Hepatocyte (in vitro differentiated cells): ENCODE results near the gene CTBP2.

ENCODE experiments used
- CTCF ChIP-seq: fragments of 200-600 bp; sonication (generic); IDR thresholded peaks from 2 replicates; pipeline ENCODE4 v1.5.1; 2016; ENCODE audit warnings: antibody characterized with exemption, mild to moderate bottlenecking; ENCODE audit not compliant: poor library complexity
- EZH2 ChIP-seq: fragments of 200-600 bp; sonication (generic); IDR thresholded peaks from 2 replicates; pipeline ENCODE4 v1.6.1; 2016; ENCODE audit warnings: antibody characterized with exemption, mild to moderate bottlenecking, borderline replicate concordance
- EZH2phosphoT487 ChIP-seq: fragments of 200-600 bp; sonication (generic); IDR thresholded peaks from one replicate; pipeline ENCODE4 v1.6.1; 2018; ENCODE audit warnings: antibody characterized with exemption, mild to moderate bottlenecking, low read depth, moderate library complexity; ENCODE audit not compliant: unreplicated experiment, severe bottlenecking

GRCh38 chr10:125199270-125199669, 38.9 kb upstream of the CTBP2 start:
- TF ChIP-seq CTCF (no peak), EZH2phosphoT487 (no peak), EZH2 (no peak)
